HEK293 (cell line): ENCODE data around the gene SPATA16.

Experiments used
- CTCF ChIA-PET: fragments of 350-600 bp; formaldehyde crosslinking; extraction: SDS; loops from one replicate; lab custom pipeline; 2021; ENCODE audit warnings: antibody characterized with exemption; lab: Yijun Ruan, JAX
- POLR2A ChIA-PET: fragments of 300-600 bp; formaldehyde crosslinking; extraction: SDS; loops from one replicate; lab custom pipeline; 2020; ENCODE audit warnings: antibody characterized with exemption, inconsistent platforms; lab: Yijun Ruan, JAX
- H3K27ac ChIP-seq: fragments of 200-500 bp; sonication (Bioruptor generic); 2 replicates; pipeline ENCODE4 v1.5.1; 2014; ENCODE audit warnings: low read depth, low read length, control low read depth, inconsistent platforms; ENCODE audit errors: extremely low read depth
- H3K36me3 ChIP-seq, 2 experiments: fragments of 200-500 bp in 1 of 2; sonication (Bioruptor generic) in 1 of 2; 1 replicate in 1 of 2; 2 replicates in 1 of 2; pipeline ENCODE4 v1.5.1; 2014 to 2017; ENCODE audit warnings: inconsistent platforms in 2 of 2, low read length in 2 of 2; ENCODE audit not compliant: control insufficient read depth in 2 of 2, insufficient read depth in 1 of 2
- H3K4me1 ChIP-seq: fragments of 200-500 bp; sonication (Bioruptor generic); 2 replicates; pipeline ENCODE4 v1.5.1; 2014; ENCODE audit warnings: mild to moderate bottlenecking, low read length, inconsistent platforms; ENCODE audit not compliant: control insufficient read depth, insufficient read depth
- H3K4me3 ChIP-seq: 2 replicates; pipeline ENCODE4 v1.5.1; 2011; ENCODE audit warnings: low read depth, mild to moderate bottlenecking, control low read depth, low read length, moderate library complexity
- H3K9me3 ChIP-seq: fragments of 200-500 bp; sonication (Bioruptor generic); 2 replicates; pipeline ENCODE4 v1.5.1; 2014; ENCODE audit warnings: low read depth, low read length, inconsistent platforms; ENCODE audit not compliant: control insufficient read depth, insufficient read depth
- KLF16 ChIP-seq: fragments of 450-650 bp; formaldehyde crosslinking; IDR thresholded peaks from 2 replicates; pipeline ENCODE4 v1.5.1; 2017; ENCODE audit warnings: missing biosample characterization, missing genetic modification characterization
- MZF1 ChIP-seq: fragments of 450-650 bp; formaldehyde crosslinking; IDR thresholded peaks from 2 replicates; pipeline ENCODE4 v1.5.1; 2017; ENCODE audit warnings: missing biosample characterization, missing genetic modification characterization, borderline replicate concordance
- SALL2 ChIP-seq: fragments of 450-650 bp; formaldehyde crosslinking; IDR thresholded peaks from 2 replicates; pipeline ENCODE4 v1.5.0; 2017; ENCODE audit warnings: missing biosample characterization, mild to moderate bottlenecking, missing genetic modification characterization, borderline replicate concordance
- SP3 ChIP-seq: fragments of 450-650 bp; formaldehyde crosslinking; IDR thresholded peaks from 2 replicates; pipeline ENCODE4 v1.5.1; 2016; ENCODE audit warnings: missing biosample characterization, missing genetic modification characterization
- WT1 ChIP-seq: fragments of 450-650 bp; formaldehyde crosslinking; IDR thresholded peaks from 2 replicates; pipeline ENCODE4 v1.5.1; 2016; ENCODE audit warnings: missing biosample characterization, missing genetic modification characterization
- ZEB2 ChIP-seq: fragments of 450-650 bp; formaldehyde crosslinking; IDR thresholded peaks from 2 replicates; pipeline ENCODE4 v1.5.1; 2016; ENCODE audit warnings: missing biosample characterization, missing genetic modification characterization
- ZNF140 ChIP-seq: fragments of 450-650 bp; formaldehyde crosslinking; IDR thresholded peaks from 2 replicates; pipeline ENCODE4 v1.5.1; 2016; ENCODE audit warnings: missing biosample characterization, missing genetic modification characterization
- ZNF174 ChIP-seq: fragments of 450-650 bp; formaldehyde crosslinking; IDR thresholded peaks from 2 replicates; pipeline ENCODE4 v1.5.0; 2017; ENCODE audit warnings: missing biosample characterization, mild to moderate bottlenecking, missing genetic modification characterization
- ZNF221 ChIP-seq: fragments of 450-650 bp; formaldehyde crosslinking; IDR thresholded peaks from 2 replicates; pipeline ENCODE4 v1.5.1; 2017; ENCODE audit warnings: missing biosample characterization, missing genetic modification characterization, borderline replicate concordance
- ZNF223 ChIP-seq: fragments of 450-650 bp; formaldehyde crosslinking; IDR thresholded peaks from 2 replicates; pipeline ENCODE4 v1.5.1; 2016; ENCODE audit warnings: missing biosample characterization, missing genetic modification characterization
- ZNF266 ChIP-seq: fragments of 450-650 bp; formaldehyde crosslinking; IDR thresholded peaks from 2 replicates; pipeline ENCODE4 v1.5.1; 2016; ENCODE audit warnings: missing biosample characterization, missing genetic modification characterization, low read depth
- ZNF311 ChIP-seq: fragments of 450-650 bp; formaldehyde crosslinking; IDR thresholded peaks from 2 replicates; pipeline ENCODE4 v1.5.1; 2017; ENCODE audit warnings: missing biosample characterization, missing genetic modification characterization, borderline replicate concordance
- ZNF391 ChIP-seq: fragments of 450-650 bp; formaldehyde crosslinking; IDR thresholded peaks from 2 replicates; pipeline ENCODE4 v1.5.1; 2016; ENCODE audit warnings: low read depth, missing biosample characterization, missing genetic modification characterization, borderline replicate concordance
- ZNF426 ChIP-seq: fragments of 450-650 bp; formaldehyde crosslinking; IDR thresholded peaks from 2 replicates; pipeline ENCODE4 v1.5.1; 2017; ENCODE audit warnings: missing biosample characterization, missing genetic modification characterization, mild to moderate bottlenecking, inconsistent platforms, moderate library complexity
- ZNF529 ChIP-seq: fragments of 450-650 bp; formaldehyde crosslinking; IDR thresholded peaks from 2 replicates; pipeline ENCODE4 v1.5.1; 2017; ENCODE audit warnings: missing genetic modification characterization, missing biosample characterization; ENCODE audit not compliant: insufficient replicate concordance
- ZNF544 ChIP-seq: fragments of 450-650 bp; formaldehyde crosslinking; IDR thresholded peaks from 2 replicates; pipeline ENCODE4 v1.5.0; 2017; ENCODE audit warnings: missing biosample characterization, missing genetic modification characterization
- ZNF549 ChIP-seq: fragments of 450-650 bp; IDR thresholded peaks from 2 replicates; pipeline ENCODE4 v1.5.1; 2018; ENCODE audit warnings: missing biosample characterization, missing genetic modification characterization, mild to moderate bottlenecking, inconsistent platforms, moderate library complexity
- ZNF600 ChIP-seq: fragments of 450-650 bp; formaldehyde crosslinking; IDR thresholded peaks from 2 replicates; pipeline ENCODE4 v1.5.1; 2016; ENCODE audit warnings: missing biosample characterization, missing genetic modification characterization
- ZNF624 ChIP-seq: fragments of 450-650 bp; formaldehyde crosslinking; IDR thresholded peaks from 2 replicates; pipeline ENCODE4 v1.5.1; 2017; ENCODE audit warnings: missing biosample characterization, missing genetic modification characterization
- ZNF639 ChIP-seq: fragments of 450-650 bp; formaldehyde crosslinking; IDR thresholded peaks from 2 replicates; pipeline ENCODE4 v1.5.1; 2016; ENCODE audit warnings: missing biosample characterization, missing genetic modification characterization
- ZNF692 ChIP-seq: fragments of 450-650 bp; formaldehyde crosslinking; IDR thresholded peaks from 2 replicates; pipeline ENCODE4 v1.5.1; 2016; ENCODE audit warnings: missing biosample characterization, missing genetic modification characterization
- ZSCAN18 ChIP-seq: fragments of 450-650 bp; formaldehyde crosslinking; IDR thresholded peaks from 2 replicates; pipeline ENCODE4 v1.5.1; 2016; ENCODE audit warnings: missing biosample characterization, missing genetic modification characterization
- ZSCAN4 ChIP-seq: fragments of 450-650 bp; formaldehyde crosslinking; IDR thresholded peaks from 2 replicates; pipeline ENCODE4 v1.5.1; 2017; ENCODE audit warnings: missing biosample characterization, missing genetic modification characterization
- TF ChIP-seq, protein P1 (sequence below): fragments of 450-650 bp; formaldehyde crosslinking; IDR thresholded peaks from 2 replicates; pipeline ENCODE4 v1.5.1; 2017; ENCODE audit warnings: missing biosample characterization, missing genetic modification characterization
- TF ChIP-seq, protein P2 (sequence below): fragments of 450-650 bp; formaldehyde crosslinking; IDR thresholded peaks from 2 replicates; pipeline ENCODE4 v1.5.1; 2016; ENCODE audit warnings: missing biosample characterization, missing genetic modification characterization, low read depth

SPATA16 gene

GRCh38 chr3:173007079-173007723 lies 133.8 kb downstream of the SPATA16 start (continued):
- TF ChIP-seq ZNF174 (tag by site-specific recombination) = no peak
- no peak for TF ChIP-seq MZF1 (tag by site-specific recombination)
- TF ChIP-seq ZEB2 (tag by site-specific recombination) = no peak
- no peak for TF ChIP-seq ZNF639
- TF ChIP-seq ZNF544 (tag by site-specific recombination) = no peak
- TF ChIP-seq ZNF140 (tag by site-specific recombination) = no peak
- TF ChIP-seq ZSCAN18 (tag by site-specific recombination) = no peak
- no peak for TF ChIP-seq ZNF223 (tag by site-specific recombination)
- TF ChIP-seq, protein P1, sequence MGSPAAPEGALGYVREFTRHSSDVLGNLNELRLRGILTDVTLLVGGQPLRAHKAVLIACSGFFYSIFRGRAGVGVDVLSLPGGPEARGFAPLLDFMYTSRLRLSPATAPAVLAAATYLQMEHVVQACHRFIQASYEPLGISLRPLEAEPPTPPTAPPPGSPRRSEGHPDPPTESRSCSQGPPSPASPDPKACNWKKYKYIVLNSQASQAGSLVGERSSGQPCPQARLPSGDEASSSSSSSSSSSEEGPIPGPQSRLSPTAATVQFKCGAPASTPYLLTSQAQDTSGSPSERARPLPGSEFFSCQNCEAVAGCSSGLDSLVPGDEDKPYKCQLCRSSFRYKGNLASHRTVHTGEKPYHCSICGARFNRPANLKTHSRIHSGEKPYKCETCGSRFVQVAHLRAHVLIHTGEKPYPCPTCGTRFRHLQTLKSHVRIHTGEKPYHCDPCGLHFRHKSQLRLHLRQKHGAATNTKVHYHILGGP (tag by site-specific recombination) = no peak

DNA sequence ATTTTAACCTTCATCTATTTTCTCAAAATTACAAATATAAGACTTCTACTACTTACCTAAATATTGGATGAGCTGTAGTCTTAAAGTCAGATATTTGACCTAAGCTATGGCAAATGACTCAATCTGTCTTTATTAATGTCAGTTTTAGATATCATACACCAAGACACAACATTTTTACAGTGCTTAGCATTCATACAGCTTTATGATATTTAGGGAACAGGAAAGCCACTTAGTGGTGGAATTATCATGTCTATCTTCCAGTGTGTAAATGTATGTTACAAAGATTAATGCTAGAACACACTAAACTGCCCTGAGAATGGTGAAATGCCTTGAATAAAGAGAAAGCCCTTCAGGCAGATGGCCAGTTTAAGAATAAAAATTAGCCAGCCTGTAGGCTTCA lies 135.0 kb downstream of the SPATA16 start:
- H3K4me3 ChIP-seq = no peak overlapping the region
- H3K27ac ChIP-seq = no peak overlapping the region
- no peaks in the 10 kb centered on the region for H3K36me3 ChIP-seq
- TF ChIP-seq ZNF692 (tag by site-specific recombination) (no peak), ZNF624 (no peak), ZNF426 (tag by site-specific recombination) (no peak), ZNF391 (tag by site-specific recombination) (no peak), KLF16 (tag by site-specific recombination) (no peak), SP3 (tag by site-specific recombination) (no peak), ZNF600 (tag by site-specific recombination) (no peak), WT1 (no peak), ZNF266 (tag by site-specific recombination) (no peak), SALL2 (tag by site-specific recombination) (no peak), ZNF221 (tag by site-specific recombination) (no peak), ZNF311 (no peak), ZNF549 (tag by site-specific recombination) (no peak), ZNF529 (tag by site-specific recombination) (no peak), ZSCAN4 (tag by site-specific recombination) (no peak)
- TF ChIP-seq, protein P2, sequence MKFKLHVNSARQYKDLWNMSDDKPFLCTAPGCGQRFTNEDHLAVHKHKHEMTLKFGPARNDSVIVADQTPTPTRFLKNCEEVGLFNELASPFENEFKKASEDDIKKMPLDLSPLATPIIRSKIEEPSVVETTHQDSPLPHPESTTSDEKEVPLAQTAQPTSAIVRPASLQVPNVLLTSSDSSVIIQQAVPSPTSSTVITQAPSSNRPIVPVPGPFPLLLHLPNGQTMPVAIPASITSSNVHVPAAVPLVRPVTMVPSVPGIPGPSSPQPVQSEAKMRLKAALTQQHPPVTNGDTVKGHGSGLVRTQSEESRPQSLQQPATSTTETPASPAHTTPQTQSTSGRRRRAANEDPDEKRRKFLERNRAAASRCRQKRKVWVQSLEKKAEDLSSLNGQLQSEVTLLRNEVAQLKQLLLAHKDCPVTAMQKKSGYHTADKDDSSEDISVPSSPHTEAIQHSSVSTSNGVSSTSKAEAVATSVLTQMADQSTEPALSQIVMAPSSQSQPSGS = no peak
- ChIA-PET POLR2A (no interaction called here), CTCF (no interaction called here)
- H3K4me1 ChIP-seq = no peaks in the 10 kb centered on the region
- H3K9me3 ChIP-seq = no peaks in the 10 kb centered on the region
